ENCODE data around the gene EDEM3. TPM values are rescaled to one million over a fixed set of nuclear protein-coding genes. Genes with fewer than 3 reads are reported as not detected.

The EDEM3 gene
- total and polyA plus RNA-seq, 2 donors (not counting 1 experiment from before 2014, with no cell fraction given), result 4.3 to 20.9 TPM

GRCh38 chr1:184781941-184782340 is 27.3 kb upstream of the EDEM3 start:
- H3K27ac ChIP-seq (ENCODE audit: low read length in 2 of 2), result no peak overlapping the region
- Mint-ChIP-seq H3K9me3 (ENCODE audit: insufficient read depth) (peaks cover 16% of the 10 kb centered on the region), H3K4me1 (peaks cover 4% of the 10 kb centered on the region), H3K27ac (no peak overlapping the region), H3K4me3 (no peak overlapping the region), H3K27me3 (no peaks in the 10 kb centered on the region)
- no CpG with 5 or more reads among the region's 1 CpG for WGBS (ENCODE audit: insufficient coverage)
- no peak overlapping the region for H2AFZ ChIP-seq (ENCODE audit: insufficient read depth, low read depth, low read length, poor library complexity, severe bottlenecking)
- ATAC-seq (ENCODE audit: low read depth), result no peak
- no peaks in the 10 kb centered on the region for H3K79me2 ChIP-seq (ENCODE audit: control insufficient read depth, insufficient read depth, low read length)
- no peak overlapping the region for H3K4me3 ChIP-seq (ENCODE audit: control extremely low read depth in 1 of 5, extremely low read depth in 1 of 5, insufficient read depth in 1 of 5, low read depth in 2 of 5, low read length in 4 of 5)
- H3K36me3 ChIP-seq (replicated peaks in 1 of 2; ENCODE audit: control extremely low read depth in 1 of 2, control insufficient read depth in 1 of 2, extremely low read depth in 1 of 2, insufficient read depth in 2 of 2, low read length in 1 of 2), result no peaks in the 10 kb centered on the region
- ChIA-PET CTCF (interaction anchor here (1.2 kb wide), 1 partner anchor 24 kb away, joined by 4 read pairs; no protein-coding TSS in a partner anchor), POLR2A (no interaction called here)
- no peak for TF ChIP-seq CTCF (IDR thresholded peaks at IDR 0.05)
- H4K20me1 ChIP-seq (ENCODE audit: control insufficient read depth, insufficient read depth, low read length, poor library complexity, severe bottlenecking), result no peaks in the 10 kb centered on the region
- H3K27me3 ChIP-seq (replicated peaks in 1 of 4; ENCODE audit: control extremely low read depth in 1 of 4, control insufficient read depth in 3 of 4, insufficient read depth in 4 of 4, low read length in 3 of 4), result no peaks in the 10 kb centered on the region
- intact Hi-C loops (cut with micrococcal nuclease), result no loop called here
- H3K9ac ChIP-seq (ENCODE audit: low read length), result no peak overlapping the region
- no peak for DNase-seq
- H3K4me2 ChIP-seq (replicated peaks; ENCODE audit: low read depth, low read length, poor library complexity, severe bottlenecking), result no peak overlapping the region
- H3K4me1 ChIP-seq (ENCODE audit: control insufficient read depth in 2 of 2, insufficient read depth in 2 of 2, low read length in 2 of 2), result peaks cover 0 to 5% of the 10 kb centered on the region in 2 donors
- H3K9me3 ChIP-seq (ENCODE audit: control extremely low read depth in 1 of 3, control insufficient read depth in 2 of 3, insufficient read depth in 1 of 3, low read length in 2 of 3), result peaks cover 3 to 14% (median 13%) of the 10 kb centered on the region in 3 donors

- Mint-ChIP-seq H3K27me3 (peaks cover 3% of the 10 kb centered on the region), H3K4me3 (no peak overlapping the region), H3K27ac (no peak overlapping the region), H3K4me1 (peaks cover 2% of the 10 kb centered on the region), H3K9me3 (ENCODE audit: insufficient read depth) (no peaks in the 10 kb centered on the region)
- CTCF ChIA-PET, result no interaction called here
- ATAC-seq (ENCODE audit: low read depth), result no peak
- no peaks in the 10 kb centered on the region for H4K20me1 ChIP-seq (ENCODE audit: control insufficient read depth, insufficient read depth, low read length, poor library complexity, severe bottlenecking)
- no peaks in the 10 kb centered on the region for H3K79me2 ChIP-seq (ENCODE audit: control insufficient read depth, insufficient read depth, low read length)
- no CpG with 5 or more reads among the region's 2 CpGs for whole genome bisulfite sequencing (ENCODE audit: insufficient coverage)
- H2AFZ ChIP-seq (ENCODE audit: insufficient read depth, low read depth, low read length, poor library complexity, severe bottlenecking), result no peak overlapping the region
- H3K4me1 ChIP-seq (ENCODE audit: control insufficient read depth in 2 of 2, insufficient read depth in 2 of 2, low read length in 2 of 2), result no peaks in the 10 kb centered on the region
- H3K4me2 ChIP-seq (replicated peaks; ENCODE audit: low read depth, low read length, poor library complexity, severe bottlenecking), result no peak overlapping the region
- no peaks in the 10 kb centered on the region for H3K27me3 ChIP-seq (replicated peaks in 1 of 4; ENCODE audit: control extremely low read depth in 1 of 4, control insufficient read depth in 3 of 4, insufficient read depth in 4 of 4, low read length in 3 of 4)
- H3K9ac ChIP-seq (ENCODE audit: low read length), result no peak overlapping the region
- no peak for DNase-seq
- no peak overlapping the region for H3K27ac ChIP-seq (ENCODE audit: low read length in 2 of 2)
- intact Hi-C loops (cut with micrococcal nuclease), result no loop called here
- no peaks in the 10 kb centered on the region for H3K9me3 ChIP-seq (ENCODE audit: control extremely low read depth in 1 of 3, control insufficient read depth in 2 of 3, insufficient read depth in 1 of 3, low read length in 2 of 3)
- POLR2A ChIA-PET, result no interaction called here
- no peaks in the 10 kb centered on the region for H3K36me3 ChIP-seq (replicated peaks in 1 of 2; ENCODE audit: control extremely low read depth in 1 of 2, control insufficient read depth in 1 of 2, extremely low read depth in 1 of 2, insufficient read depth in 2 of 2, low read length in 1 of 2)
- TF ChIP-seq CTCF (IDR thresholded peaks at IDR 0.05) (no peak), EZH2 (IDR thresholded peaks at IDR 0.05; ENCODE audit: borderline replicate concordance, insufficient read depth, low read depth, low read length, poor library complexity, severe bottlenecking) (no peak)
- no peak overlapping the region for H3K4me3 ChIP-seq (ENCODE audit: control extremely low read depth in 1 of 5, extremely low read depth in 1 of 5, insufficient read depth in 1 of 5, low read depth in 2 of 5, low read length in 4 of 5)
Measured at GRCh38 chr1:184775885-184776284, 21.2 kb upstream of the EDEM3 start.
